Cardiac fibroblast (primary cell): ENCODE measurements around the gene STX18.

Experiments
- DNase-seq, 2 donors: peaks; one replicate each; pipeline versions ENCODE4 v3.0.0 to v3.0.0-alpha.2; 2010; ENCODE audit warnings: low read depth in 2 of 2
- H3K4me3 ChIP-seq, 2 donors: replicated peaks in 1 of 2; 1 replicate in 1 of 2; 2 replicates in 1 of 2; pipeline ENCODE4 v1.5.1; 2011; ENCODE audit warnings: low read depth in 2 of 2, low read length in 2 of 2, mild to moderate bottlenecking in 2 of 2, moderate library complexity in 1 of 2
- TF ChIP-seq, protein P1 (sequence below): IDR thresholded peaks from one replicate; pipeline ENCODE4 v1.5.1; 2011; ENCODE audit warnings: low read depth, mild to moderate bottlenecking, low read length, inconsistent platforms

Gene STX18

DNA sequence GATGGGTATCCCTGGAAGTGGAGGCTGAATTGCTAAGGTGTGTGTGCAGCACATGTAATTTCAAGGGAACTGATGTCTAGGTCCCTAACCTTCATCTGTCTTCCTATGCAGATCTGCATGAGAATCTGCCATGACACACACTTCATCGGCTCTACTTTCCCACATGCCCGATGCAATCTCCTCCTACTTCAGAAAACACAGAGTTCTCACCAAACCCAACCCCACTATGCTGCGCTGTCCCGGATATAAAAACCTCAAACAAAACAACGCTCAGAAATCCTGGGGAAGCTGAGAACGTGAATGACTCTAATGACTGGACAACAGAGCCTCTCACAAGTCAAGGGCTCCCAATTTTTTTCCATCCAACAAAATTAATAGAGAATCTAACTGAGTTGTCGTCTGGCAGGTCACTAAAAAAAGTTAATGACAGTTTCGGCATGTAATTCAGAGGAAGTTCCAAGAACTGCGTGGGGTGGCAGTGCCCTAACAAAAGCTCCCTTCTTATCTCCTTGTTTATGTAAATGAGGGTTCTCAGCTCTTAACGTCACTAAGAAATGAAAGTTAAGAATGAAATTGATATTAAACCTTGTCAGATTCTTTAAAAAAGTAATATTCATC is 39.0 kb downstream of the STX18 start:
- peak; percentile 51 to 69 for DNase-seq
- H3K4me3 ChIP-seq: no peak overlapping the region
- TF ChIP-seq, protein P1, sequence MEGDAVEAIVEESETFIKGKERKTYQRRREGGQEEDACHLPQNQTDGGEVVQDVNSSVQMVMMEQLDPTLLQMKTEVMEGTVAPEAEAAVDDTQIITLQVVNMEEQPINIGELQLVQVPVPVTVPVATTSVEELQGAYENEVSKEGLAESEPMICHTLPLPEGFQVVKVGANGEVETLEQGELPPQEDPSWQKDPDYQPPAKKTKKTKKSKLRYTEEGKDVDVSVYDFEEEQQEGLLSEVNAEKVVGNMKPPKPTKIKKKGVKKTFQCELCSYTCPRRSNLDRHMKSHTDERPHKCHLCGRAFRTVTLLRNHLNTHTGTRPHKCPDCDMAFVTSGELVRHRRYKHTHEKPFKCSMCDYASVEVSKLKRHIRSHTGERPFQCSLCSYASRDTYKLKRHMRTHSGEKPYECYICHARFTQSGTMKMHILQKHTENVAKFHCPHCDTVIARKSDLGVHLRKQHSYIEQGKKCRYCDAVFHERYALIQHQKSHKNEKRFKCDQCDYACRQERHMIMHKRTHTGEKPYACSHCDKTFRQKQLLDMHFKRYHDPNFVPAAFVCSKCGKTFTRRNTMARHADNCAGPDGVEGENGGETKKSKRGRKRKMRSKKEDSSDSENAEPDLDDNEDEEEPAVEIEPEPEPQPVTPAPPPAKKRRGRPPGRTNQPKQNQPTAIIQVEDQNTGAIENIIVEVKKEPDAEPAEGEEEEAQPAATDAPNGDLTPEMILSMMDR: no peak

DNA sequence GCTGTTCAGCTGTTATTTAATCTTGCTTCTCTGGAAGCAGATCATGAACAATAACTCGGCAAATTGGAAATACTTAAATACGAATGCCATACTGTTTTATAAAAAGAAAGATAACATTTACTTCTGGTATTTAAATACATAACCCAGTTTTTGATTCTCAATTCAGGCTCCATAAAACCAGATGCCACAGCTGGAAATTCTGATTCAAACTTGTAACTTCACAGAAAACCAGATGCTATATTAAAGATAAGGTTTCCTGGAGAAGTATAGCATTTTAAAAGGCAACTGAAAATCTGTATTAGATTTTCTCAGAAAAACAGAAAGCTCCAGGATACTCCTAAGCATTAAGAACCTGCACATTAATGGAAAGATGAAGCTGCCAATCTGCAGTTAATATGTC is 40.2 kb downstream of the STX18 start:
- TF ChIP-seq, protein P1: no peak
- no peak overlapping the region for H3K4me3 ChIP-seq
- DNase-seq: no peak

DNA sequence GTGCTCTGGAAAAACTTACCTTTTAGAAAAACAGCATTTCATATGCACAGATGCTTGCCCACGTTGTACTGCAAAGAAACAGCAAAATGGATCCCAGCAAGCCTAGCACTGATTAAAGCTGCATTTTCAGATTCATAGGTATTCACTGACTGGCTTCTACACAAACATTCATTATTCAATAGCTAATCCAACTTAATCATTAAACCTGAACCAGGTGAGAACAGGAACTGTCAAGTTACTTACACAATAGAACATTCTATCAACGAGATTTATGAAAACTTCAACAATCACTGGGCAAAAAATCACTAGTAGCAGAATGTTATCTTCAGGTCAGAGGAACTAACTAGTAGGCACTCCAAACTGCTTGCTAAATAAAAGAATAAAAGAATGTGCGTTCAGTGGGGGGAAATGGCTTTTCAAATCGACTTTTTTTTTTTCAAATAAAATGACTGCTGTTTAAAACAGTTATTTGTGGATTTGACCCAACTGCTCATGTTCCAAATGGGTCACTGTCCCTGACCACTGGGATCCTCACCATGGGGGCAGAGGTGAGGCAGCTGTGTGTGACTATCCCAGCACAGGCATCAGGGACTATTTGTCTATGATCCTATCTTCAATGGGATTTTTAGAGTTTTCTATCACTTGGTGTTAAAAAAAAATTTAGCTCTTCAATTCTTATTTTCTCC is 42.3 kb downstream of the STX18 start:
- DNase-seq: no peak
- TF ChIP-seq, protein P1: no peak

DNA sequence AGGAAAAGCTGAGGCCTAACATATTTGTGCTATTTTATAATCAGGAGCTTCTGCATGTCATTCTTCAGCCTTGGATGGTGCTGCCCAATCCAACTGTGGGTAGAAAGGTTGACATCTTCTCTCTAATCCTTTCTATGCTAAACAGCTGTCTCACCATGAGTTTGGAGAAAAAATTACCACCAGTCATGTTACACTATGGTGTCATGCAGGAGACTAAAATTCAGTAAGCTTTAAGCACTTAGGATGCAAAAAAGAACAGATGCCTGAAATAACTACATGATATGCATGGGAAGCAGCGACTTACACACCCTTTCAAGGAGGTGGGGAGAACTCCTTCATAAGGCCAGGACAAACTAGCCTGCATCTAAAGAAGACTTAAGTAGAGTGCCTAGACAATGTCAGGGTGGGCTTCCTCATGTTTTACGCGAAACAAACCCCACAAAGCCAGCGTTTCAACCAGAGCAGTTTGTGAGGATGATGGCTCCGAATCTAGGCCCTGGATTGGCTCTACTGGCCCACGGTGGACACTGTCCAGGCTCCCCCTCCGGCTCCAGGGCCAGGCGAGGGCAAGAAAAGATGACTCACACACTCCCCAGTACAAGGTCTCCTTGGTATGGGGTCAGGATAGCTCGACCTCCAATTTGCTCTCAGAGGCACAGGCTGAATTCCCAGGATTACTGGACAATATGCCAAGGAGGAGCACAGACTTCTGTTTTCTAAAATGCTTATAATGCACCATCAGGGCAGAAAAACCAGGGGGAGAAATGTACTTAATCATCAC is 45.1 kb downstream of the STX18 start:
- H3K4me3 ChIP-seq: no peak overlapping the region
- peak in 1 of 2 donors; percentile 59 for DNase-seq
- TF ChIP-seq, protein P1: no peak

More for the DNA sequence above, 42.3 kb downstream of the STX18 start:
- H3K4me3 ChIP-seq: no peak overlapping the region

DNA sequence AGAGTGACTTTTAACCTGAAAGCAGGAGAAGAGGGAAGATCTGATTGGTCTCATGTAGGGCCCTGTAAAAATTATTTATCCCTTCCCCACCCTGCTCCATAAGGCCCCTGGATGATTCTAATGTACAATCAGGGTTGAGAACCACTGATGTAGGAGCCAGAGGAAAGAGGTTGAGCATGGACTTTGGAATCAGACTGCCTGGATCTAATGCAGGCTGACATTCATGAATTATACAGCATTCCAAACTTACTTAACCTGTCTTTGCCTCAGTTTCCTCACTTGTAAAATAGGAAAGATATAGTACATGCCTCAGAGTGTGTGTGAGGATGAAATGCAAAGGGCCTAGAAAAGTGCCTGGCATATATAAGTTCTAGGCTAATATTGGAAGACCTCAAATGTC is 47.0 kb downstream of the STX18 start:
- no peak for DNase-seq
- TF ChIP-seq, protein P1: no peak
- no peak overlapping the region for H3K4me3 ChIP-seq

DNA sequence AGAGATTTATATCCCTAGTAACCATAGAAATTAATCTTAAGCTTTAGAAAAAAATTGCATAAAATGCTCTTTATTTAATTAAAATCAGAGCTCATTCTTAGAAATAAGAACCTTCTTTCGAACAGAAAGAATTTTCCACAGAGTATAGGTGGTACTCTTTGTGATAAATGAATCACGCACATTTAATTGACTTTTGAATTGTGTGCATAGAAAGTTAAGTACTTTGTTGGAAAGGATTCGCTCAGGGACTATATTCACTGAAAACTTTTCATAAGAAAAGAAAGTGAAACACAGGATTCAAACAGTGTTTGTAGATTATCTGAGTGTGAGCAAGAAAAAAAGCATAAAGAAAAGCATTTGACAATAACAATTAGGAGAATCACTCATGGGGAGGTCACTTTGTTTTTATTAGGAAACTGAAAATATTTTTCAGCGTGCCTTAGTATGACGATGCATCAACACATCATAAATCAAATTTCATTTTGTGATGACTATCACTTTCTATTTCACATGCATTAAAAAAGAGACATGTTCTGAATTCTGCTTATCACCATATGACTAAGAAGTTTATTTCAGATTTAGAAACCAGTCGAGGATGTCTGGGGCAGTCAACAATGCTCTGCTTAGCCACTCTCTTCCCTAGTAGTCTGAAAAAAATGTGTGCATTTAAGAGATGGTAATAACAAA is 49.5 kb downstream of the STX18 start:
- TF ChIP-seq, protein P1: no peak
- no peak overlapping the region for H3K4me3 ChIP-seq
- DNase-seq: peak; percentile 38 to 71
